Stimulated activated naive CD8-positive, alpha-beta T cell treated with anti-CD3 and anti-CD28 coated beads, Interleukin-15, amount 100 ng/mL, for 72 hours (primary cell): ENCODE results near the gene MET.

Source experiments
- ATAC-seq: fragments of 150-1000 bp; cut with Tn5 transposase; 2 replicates; pipeline ENCODE4 v1.10.0; 2021; ENCODE audit warnings: mild to moderate bottlenecking, moderate library complexity
- DNase-seq, 2 donors: peaks; one replicate each; pipeline ENCODE4 v3.0.0; 2021 to 2022
- H3K27ac Mint-ChIP-seq, 2 donors: one replicate each; pipeline ENCODE4 v1.8.0; 2022; ENCODE audit warnings: mild to moderate bottlenecking in 2 of 2, mixed read lengths in 2 of 2, moderate library complexity in 2 of 2
- H3K27me3 Mint-ChIP-seq: one replicate; pipeline ENCODE4 v1.8.0; 2022; ENCODE audit warnings: mixed read lengths
- H3K4me1 Mint-ChIP-seq: one replicate; pipeline ENCODE4 v1.8.0; 2022; ENCODE audit warnings: mild to moderate bottlenecking, mixed read lengths
- H3K4me3 Mint-ChIP-seq, 2 donors: one replicate each; pipeline ENCODE4 v1.8.0; 2022; ENCODE audit warnings: mild to moderate bottlenecking in 2 of 2, mixed read lengths in 2 of 2, moderate library complexity in 1 of 2
- H3K9me3 Mint-ChIP-seq, 2 donors: one replicate each; pipeline ENCODE4 v1.8.0; 2022; ENCODE audit warnings: mixed read lengths in 2 of 2

The MET gene

GRCh38 chr7:116829493-116829892 is 157.5 kb downstream of the MET start:
- Mint-ChIP-seq H3K9me3 (peaks cover 0 to 8% of the 10 kb centered on the region in 2 donors), H3K4me3 (no peak overlapping the region), H3K27ac (no peak overlapping the region), H3K4me1 (no peaks in the 10 kb centered on the region), H3K27me3 (peaks cover 26% of the 10 kb centered on the region)
- DNase-seq (no peak), ATAC-seq (no peak)

- ATAC-seq, result no peak
- Mint-ChIP-seq H3K9me3 (no peaks in the 10 kb centered on the region), H3K4me3 (no peak overlapping the region), H3K27ac (no peak overlapping the region), H3K4me1 (no peaks in the 10 kb centered on the region), H3K27me3 (peaks cover 15% of the 10 kb centered on the region)
- DNase-seq, result no peak
Observed at GRCh38 chr7:116832692-116833091, 160.7 kb downstream of the MET start.

GRCh38 chr7:116834815-116835504 is 163.0 kb downstream of the MET start:
- no peak for DNase-seq
- H3K27me3 Mint-ChIP-seq, result peaks cover 15% of the 10 kb centered on the region
- no peaks in the 10 kb centered on the region for H3K4me1 Mint-ChIP-seq
- no peak overlapping the region for H3K27ac Mint-ChIP-seq
- no peak for ATAC-seq
- H3K9me3 Mint-ChIP-seq, result no peaks in the 10 kb centered on the region
- H3K4me3 Mint-ChIP-seq, result no peak overlapping the region

- DNase-seq (no peak), ATAC-seq (no peak)
- H3K4me1 Mint-ChIP-seq, result no peaks in the 10 kb centered on the region
- H3K9me3 Mint-ChIP-seq, result no peaks in the 10 kb centered on the region
- H3K27me3 Mint-ChIP-seq, result peaks cover 18% of the 10 kb centered on the region
- H3K4me3 Mint-ChIP-seq, result no peak overlapping the region
- no peak overlapping the region for H3K27ac Mint-ChIP-seq
Observed at GRCh38 chr7:116836048-116836447, 164.1 kb downstream of the MET start.

- DNase-seq (no peak), ATAC-seq (no peak)
- no peaks in the 10 kb centered on the region for H3K4me1 Mint-ChIP-seq
- peaks cover 27% of the 10 kb centered on the region for H3K27me3 Mint-ChIP-seq
- H3K27ac Mint-ChIP-seq, result no peak overlapping the region
- no peak overlapping the region for H3K4me3 Mint-ChIP-seq
- no peaks in the 10 kb centered on the region for H3K9me3 Mint-ChIP-seq
Observed at GRCh38 chr7:116836911-116837310, 164.9 kb downstream of the MET start.

- no peak overlapping the region for H3K4me3 Mint-ChIP-seq
- no peaks in the 10 kb centered on the region for H3K9me3 Mint-ChIP-seq
- peaks cover 27% of the 10 kb centered on the region for H3K27me3 Mint-ChIP-seq
- no peak overlapping the region for H3K27ac Mint-ChIP-seq
- H3K4me1 Mint-ChIP-seq, result no peaks in the 10 kb centered on the region
- no peak for ATAC-seq
- no peak for DNase-seq
Observed at GRCh38 chr7:116837586-116837985, 165.6 kb downstream of the MET start.

- Mint-ChIP-seq H3K4me3 (no peak overlapping the region), H3K27ac (no peak overlapping the region), H3K4me1 (peaks cover 6% of the 10 kb centered on the region), H3K9me3 (no peaks in the 10 kb centered on the region), H3K27me3 (peaks cover 26% of the 10 kb centered on the region)
- ATAC-seq (no peak), DNase-seq (no peak)
Observed at GRCh38 chr7:116840256-116840655, 168.3 kb downstream of the MET start.

- ATAC-seq (no peak), DNase-seq (no peak)
- Mint-ChIP-seq H3K27me3 (peaks cover 20% of the 10 kb centered on the region), H3K27ac (no peak overlapping the region), H3K4me1 (peaks cover 6% of the 10 kb centered on the region), H3K9me3 (no peaks in the 10 kb centered on the region), H3K4me3 (no peak overlapping the region)
Observed at GRCh38 chr7:116842371-116842770, 170.4 kb downstream of the MET start.

- H3K4me3 Mint-ChIP-seq, result peak overlapping the region; percentile 17 to 45
- H3K4me1 Mint-ChIP-seq, result peaks cover 6% of the 10 kb centered on the region
- H3K27ac Mint-ChIP-seq, result no peak overlapping the region
- peaks cover 20% of the 10 kb centered on the region for H3K27me3 Mint-ChIP-seq
- no peaks in the 10 kb centered on the region for H3K9me3 Mint-ChIP-seq
- no peak for DNase-seq
- ATAC-seq, result no peak
Observed at GRCh38 chr7:116843378-116843777, 171.4 kb downstream of the MET start.
